Motor neuron (in vitro differentiated cells): ENCODE results near the gene TMX4. TPM values are rescaled to one million over a fixed set of nuclear protein-coding genes. Genes with fewer than 3 reads are reported as not detected.
A peak's percentile ranks its signal among the peaks of the same experiment; 100 is the strongest.
"Not testable (repeated sequence)": the region's sequence is repeated elsewhere in the genome, so short reads cannot be mapped to it uniquely, and the experiment has no call there.

Experiments used
- ATAC-seq, 8 experiments: fragments of 200-7000 bp; cut with Tn5 transposase; replicated peaks in 6 of 8; 2 replicates each; pipeline ENCODE4 v1.8.0; 2021; ENCODE audit warnings: mild to moderate bottlenecking in 8 of 8, moderate library complexity in 8 of 8
- H3K27ac ChIP-seq, 2 donors: fragments of 250-450 bp; sonication (Bioruptor Pico); 2 replicates each; pipeline ENCODE4 v1.9.0; 2021; ENCODE audit warnings: antibody characterized with exemption in 2 of 2, mild to moderate bottlenecking in 2 of 2, moderate library complexity in 1 of 2
- H3K4me1 ChIP-seq, 2 donors: fragments of 250-450 bp; sonication (Bioruptor Pico); replicated peaks in 1 of 2; 2 replicates each; pipeline ENCODE4 v1.6.1; 2021; ENCODE audit warnings: antibody characterized with exemption in 2 of 2, mild to moderate bottlenecking in 2 of 2, moderate library complexity in 1 of 2
- H3K4me3 ChIP-seq, 5 donors: fragments of 250-450 bp; sonication (Bioruptor Pico); 2 replicates each; pipeline ENCODE4 v1.9.0; 2021; ENCODE audit warnings: antibody characterized with exemption in 5 of 5, mild to moderate bottlenecking in 5 of 5, moderate library complexity in 4 of 5
- WGBS, 10 experiments: fragments of 450-650 bp; shearing (Covaris generic); methylation state at CpG; one replicate each; pipeline ENCODE4 v1.0.0; 2022; 5-methylcytosine and 5-hydroxymethylcytosine counted together
- in situ Hi-C, 9 experiments: fragments of 400-800 bp; cut with MboI; loops; one replicate each; pipeline ENCODE4 v1.15.0; 2021; ENCODE audit warnings: low sequenced_read_pairs in 9 of 9, low pct_unique_long_range_greater_than_20kb in 2 of 9; ENCODE audit not compliant: unreplicated experiment in 9 of 9
- total RNA-seq, 8 experiments: library from RNA; unstranded; fragments of 300-600 nt; gene quantifications; 2 replicates each; pipeline versions ENCODE4 v1.2.3 to v1.2.4, GENCODE V29; 2022

The TMX4 gene
- total RNA-seq, 8 experiments from 2014 or later, result 17.9 to 55.2 (median 24.6) TPM

- ATAC-seq, result peak in 3 of 8 experiments; percentile 40 to 71 (median 58)
- WGBS, 10 experiments, result 54 to 84% (median 69%) methylated on average over 2 to 10 of the region's 10 CpGs
- Histone ChIP-seq H3K4me1 (no peaks in the 10 kb centered on the region), H3K27ac (no peak overlapping the region), H3K4me3 (no peak overlapping the region)
- in situ Hi-C loops, result no loop called here
Observed at GRCh38 chr20:7980332-7981046, 39.1 kb downstream of the TMX4 start.

- 95 to 100% (median 100%) methylated on average over 1 to 5 of the region's 5 CpGs; no CpG with 5 or more reads in 2 of the 10 experiments for WGBS, 10 experiments
Observed at GRCh38 chr20:7977709-7978108, 41.9 kb downstream of the TMX4 start.

GRCh38 chr20:7975851-7976414 lies 43.6 kb downstream of the TMX4 start:
- Histone ChIP-seq H3K4me3 (no peak overlapping the region), H3K27ac (no peak overlapping the region), H3K4me1 (no peaks in the 10 kb centered on the region)
- in situ Hi-C loops, result no loop called here
- WGBS, 10 experiments, result 40 to 100% (median 87%) methylated on average over 1 to 8 of the region's 9 CpGs; no CpG with 5 or more reads in 1 of the 10 experiments
- ATAC-seq, result no peak

More at GRCh38 chr20:7977709-7978108, 41.9 kb downstream of the TMX4 start:
- ATAC-seq, result no peak
- Histone ChIP-seq H3K4me1 (no peaks in the 10 kb centered on the region), H3K4me3 (no peak overlapping the region), H3K27ac (no peak overlapping the region)
- in situ Hi-C loops, result no loop called here

GRCh38 chr20:7974785-7975435 lies 44.7 kb downstream of the TMX4 start:
- no peak overlapping the region for H3K27ac ChIP-seq
- 66 to 100% (median 90%) methylated on average over 1 to 4 of the region's 4 CpGs; no CpG with 5 or more reads in 2 of the 10 experiments for WGBS, 10 experiments
- H3K4me3 ChIP-seq, result no peak overlapping the region
- H3K4me1 ChIP-seq, result no peaks in the 10 kb centered on the region
- in situ Hi-C loops, result no loop called here
- no peak for ATAC-seq

- WGBS, 10 experiments, result 50 to 100% (median 88%) methylated on average over 1 to 2 of the region's 2 CpGs; no CpG with 5 or more reads in 4 of the 10 experiments
- no peak for ATAC-seq
- H3K4me1 ChIP-seq, result no peaks in the 10 kb centered on the region
Observed at GRCh38 chr20:7971536-7972280, 47.9 kb downstream of the TMX4 start.

GRCh38 chr20:7967199-7967844 lies 52.2 kb downstream of the TMX4 start:
- ATAC-seq, result peak in 1 of 8 experiments; percentile 22

More at GRCh38 chr20:7971536-7972280, 47.9 kb downstream of the TMX4 start:
- in situ Hi-C loops, result no loop called here
- Histone ChIP-seq H3K27ac (no peak overlapping the region), H3K4me3 (no peak overlapping the region)

GRCh38 chr20:7966176-7966575 lies 53.4 kb downstream of the TMX4 start:
- no peak for ATAC-seq
- Histone ChIP-seq H3K4me3 (no peak overlapping the region), H3K4me1 (no peaks in the 10 kb centered on the region), H3K27ac (no peak overlapping the region)
- in situ Hi-C loops, result no loop called here
- WGBS, 10 experiments, result 0 to 93% (median 58%) methylated on average over 1 to 3 of the region's 3 CpGs

More at GRCh38 chr20:7967199-7967844, 52.2 kb downstream of the TMX4 start:
- 8 to 100% (median 86%) methylated on average over 2 to 4 of the region's 4 CpGs; no CpG with 5 or more reads in 1 of the 10 experiments for WGBS, 10 experiments
- no peak overlapping the region for H3K4me3 ChIP-seq
- no peaks in the 10 kb centered on the region for H3K4me1 ChIP-seq
- in situ Hi-C loops, result no loop called here
- no peak overlapping the region for H3K27ac ChIP-seq

GRCh38 chr20:7959484-7959883 lies 60.1 kb downstream of the TMX4 start:
- in situ Hi-C loops, result no loop called here
- no peaks in the 10 kb centered on the region for H3K4me1 ChIP-seq
- ATAC-seq, result no peak

GRCh38 chr20:7956561-7956960 lies 63.0 kb downstream of the TMX4 start:
- 0 to 93% (median 60%) methylated on average over 1 to 5 of the region's 9 CpGs; no CpG with 5 or more reads in 1 of the 10 experiments for WGBS, 10 experiments
- H3K27ac ChIP-seq, H3K4me1 ChIP-seq, H3K4me3 ChIP-seq, in situ Hi-C loops, ATAC-seq: not testable (repeated sequence)

More at GRCh38 chr20:7959484-7959883, 60.1 kb downstream of the TMX4 start:
- Histone ChIP-seq H3K27ac (no peak overlapping the region), H3K4me3 (no peak overlapping the region)
- whole genome bisulfite sequencing, 10 experiments, result 0 to 43% (median 17%) methylated on average over 1 of the region's 1 CpG; no CpG with 5 or more reads in 3 of the 10 experiments

GRCh38 chr20:7950387-7950786 lies 69.2 kb downstream of the TMX4 start:
- Histone ChIP-seq H3K4me1 (no peaks in the 10 kb centered on the region), H3K4me3 (no peak overlapping the region), H3K27ac (no peak overlapping the region)
- in situ Hi-C loops, result no loop called here
- WGBS, 10 experiments, result 13 to 86% (median 59%) methylated on average over 1 of the region's 1 CpG; no CpG with 5 or more reads in 6 of the 10 experiments
- no peak for ATAC-seq

GRCh38 chr20:7943891-7944290 lies 75.7 kb downstream of the TMX4 start:
- no peaks in the 10 kb centered on the region for H3K4me1 ChIP-seq
- H3K27ac ChIP-seq, result no peak overlapping the region
- no peak for ATAC-seq
- no peak overlapping the region for H3K4me3 ChIP-seq
- 0 to 43% (median 6%) methylated on average over 1 to 2 of the region's 2 CpGs for WGBS, 10 experiments
- in situ Hi-C loops, result loop anchor here in 2 of 9 experiments (25.0 kb wide), 2 partner anchors 443 to 768 kb away; no protein-coding TSS in a partner anchor

GRCh38 chr20:7940341-7940740 lies 79.2 kb downstream of the TMX4 start, which contains the start of gene HAO1:
HAO1 (minus strand) TSS chr20:7940458; CDS start chr20:7940422, 36 bp downstream.
- 43 to 100% (median 88%) methylated on average over 1 to 3 of the region's 3 CpGs for WGBS, 10 experiments
- peaks cover 0 to 9% of the 10 kb centered on the region in 2 donors for H3K4me1 ChIP-seq
- in situ Hi-C loops, result loop anchor here in 2 of 9 experiments (25.0 kb wide), 2 partner anchors 447 to 772 kb away; no protein-coding TSS in a partner anchor
- ATAC-seq, result no peak
- no peak within 1 kb of the TSS for H3K4me3 ChIP-seq
- H3K27ac ChIP-seq, result no peak within 1 kb of the TSS
